Activated naive CD4-positive, alpha-beta T cell treated with Interleukin-2 at 50 U/mL for 16 hours (primary cell): ENCODE results near the gene RBBP7.

Source experiments
- DNase-seq: peaks from one replicate; pipeline ENCODE4 v3.0.0-alpha.2; 2020

RBBP7 gene

DNA sequence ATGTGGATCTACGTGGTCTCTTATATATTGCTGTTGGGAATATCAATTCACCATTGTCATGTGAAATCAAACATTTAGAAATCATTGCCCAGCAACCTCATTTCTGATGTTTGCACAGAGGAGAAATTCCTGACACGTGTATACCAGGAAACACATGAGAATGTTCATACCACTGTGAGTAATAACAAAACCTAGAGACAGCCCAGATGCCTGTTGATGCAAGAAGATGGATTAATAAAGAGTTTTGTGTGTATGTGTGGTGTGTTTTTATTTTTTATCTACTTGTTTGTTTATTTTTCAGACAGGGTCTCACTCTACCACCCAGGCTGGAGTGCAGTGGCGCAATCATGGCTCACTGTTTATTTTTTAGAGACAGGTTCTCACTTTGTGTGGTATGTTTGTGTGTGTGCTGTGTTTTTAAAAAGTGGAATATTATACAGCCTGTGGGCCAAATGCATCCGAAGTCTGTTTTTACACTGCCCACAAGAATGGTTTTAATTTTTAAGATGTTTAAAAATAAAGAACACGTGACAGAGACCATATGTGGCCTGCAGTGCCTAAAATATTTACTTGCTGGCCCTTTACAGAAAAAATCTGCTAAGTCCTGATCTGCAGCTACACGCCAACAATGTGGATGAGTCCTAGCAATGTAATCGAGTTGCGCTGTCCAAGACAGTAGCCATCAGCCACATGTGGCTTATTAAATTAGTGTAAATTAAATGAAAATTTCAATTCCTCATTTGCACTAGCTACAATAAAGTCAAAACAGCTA is 44.7 kb downstream of the RBBP7 start:
- DNase-seq, result no peak

DNA sequence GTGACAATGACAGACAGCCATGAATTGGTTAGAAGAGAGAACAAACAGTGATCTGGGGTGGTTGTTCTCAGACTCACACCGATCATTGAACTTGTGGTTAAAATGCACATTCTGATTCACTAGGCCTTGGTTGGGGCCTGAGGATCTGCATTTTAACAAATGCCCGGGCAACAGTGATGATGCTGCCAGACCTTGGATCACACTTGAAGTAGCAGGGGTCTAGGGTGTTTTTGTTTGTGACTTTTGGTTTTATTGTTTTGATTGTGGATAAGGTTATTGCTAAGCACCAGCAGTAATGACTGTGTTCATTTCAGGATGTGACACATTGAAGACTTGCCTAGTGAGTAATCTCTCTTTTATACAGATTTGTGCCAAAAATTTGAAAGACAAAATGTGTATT is 47.4 kb downstream of the RBBP7 start:
- DNase-seq, result no peak

GRCh38 chrX:16819634-16820033 is 50.5 kb downstream of the RBBP7 start:
- DNase-seq, result no peak

DNA sequence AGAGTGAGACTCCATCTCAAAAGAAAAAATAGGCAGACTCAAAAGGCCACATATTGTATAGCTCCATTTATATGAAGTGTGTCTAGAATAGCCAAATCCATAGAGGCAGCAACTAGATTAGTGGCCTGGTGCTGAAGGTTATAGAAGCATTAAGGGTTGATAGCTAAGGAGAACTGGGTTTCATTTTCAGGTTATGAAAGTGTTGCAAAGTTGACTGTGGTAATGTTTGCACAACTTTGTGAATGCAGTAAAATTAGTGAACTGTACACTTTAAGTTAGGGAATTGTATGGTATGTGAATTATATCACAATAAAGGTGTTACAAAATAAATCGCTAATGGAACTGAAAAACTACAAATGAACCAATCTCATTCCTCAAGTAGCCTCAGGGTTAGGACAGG is 55.6 kb downstream of the RBBP7 start:
- DNase-seq, result no peak

DNA sequence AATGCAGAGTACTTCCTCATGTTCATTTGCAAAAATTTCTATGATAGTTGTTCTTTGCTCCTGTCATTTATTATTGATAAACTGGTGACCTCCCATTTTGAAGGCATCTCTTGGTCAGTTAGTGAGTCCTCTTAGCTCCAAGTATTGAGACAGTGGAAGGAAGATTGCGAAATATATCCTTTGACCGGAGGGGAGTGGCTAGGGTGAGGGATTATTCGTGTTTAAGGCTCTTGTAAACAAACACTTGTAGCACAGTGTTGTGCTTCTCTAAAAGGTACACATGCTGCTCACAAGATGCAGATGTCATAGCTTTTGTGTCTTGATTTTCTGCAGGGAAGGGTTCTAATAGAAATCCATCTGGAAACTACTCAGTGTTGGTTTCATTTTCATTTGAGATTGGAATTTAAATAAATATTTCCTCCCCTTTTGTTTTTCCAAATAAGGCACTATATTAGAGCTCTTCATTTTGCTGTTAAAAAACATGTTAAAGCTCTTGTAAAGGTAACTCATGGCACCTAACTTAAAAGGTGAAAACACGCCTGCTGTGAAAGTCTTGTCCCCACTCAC is 62.1 kb downstream of the RBBP7 start:
- no peak for DNase-seq

- DNase-seq, result no peak
These were observed 62.6 kb downstream of the RBBP7 start for GRCh38 chrX:16807548-16807947.

DNA sequence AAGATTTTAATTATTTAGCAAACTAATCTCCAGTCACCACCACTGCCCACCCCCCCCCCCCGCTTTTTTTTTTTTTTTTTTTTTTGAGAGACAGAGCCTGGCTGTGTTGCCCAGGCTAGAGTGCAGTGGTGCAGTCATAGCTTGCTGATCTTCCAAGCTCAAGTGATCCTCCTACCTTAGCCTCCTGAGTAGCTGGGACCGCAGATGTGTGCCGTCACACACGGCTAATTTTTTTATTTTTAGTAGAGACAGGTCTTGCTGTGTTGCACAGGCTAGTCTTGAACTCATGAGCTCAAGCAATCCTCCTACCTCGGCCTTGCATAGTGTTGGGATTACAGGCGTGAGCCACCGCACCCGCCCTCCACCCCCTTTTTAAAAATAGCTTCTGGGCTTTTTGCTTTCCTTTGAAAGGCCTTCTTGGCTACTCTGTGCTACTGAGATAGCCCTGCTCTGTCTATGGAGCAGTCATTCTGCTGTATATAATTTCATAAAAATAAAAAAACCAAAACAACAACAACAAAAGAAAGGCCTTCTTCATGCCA is 65.2 kb downstream of the RBBP7 start:
- DNase-seq, result no peak

DNA sequence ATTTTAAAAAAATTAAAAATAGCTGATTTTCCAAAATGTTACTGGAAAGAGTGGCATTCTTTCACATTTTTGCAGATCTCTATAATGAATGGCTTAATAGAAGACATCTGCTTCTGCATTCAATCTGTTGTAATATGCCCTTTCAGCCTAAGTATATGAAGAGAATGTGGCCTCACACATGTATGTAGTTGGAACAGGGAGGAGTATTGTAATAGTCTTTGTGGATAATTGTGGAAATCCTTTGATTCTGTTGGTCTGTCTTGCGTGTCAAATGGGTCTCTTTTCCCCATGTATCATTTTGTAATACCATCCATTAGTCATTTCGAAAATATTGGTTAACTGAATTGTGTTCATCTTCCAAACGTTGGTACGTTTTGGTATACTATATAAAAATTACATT is 72.3 kb downstream of the RBBP7 start:
- DNase-seq, result no peak

- no peak for DNase-seq
These were observed 72.8 kb downstream of the RBBP7 start for GRCh38 chrX:16797358-16797757.

- DNase-seq, result no peak
These were observed 73.9 kb downstream of the RBBP7 start for GRCh38 chrX:16796298-16796697.
